IMR-90 (cell line): ENCODE measurements around the gene PPP1R37. TPM values are rescaled to one million over a fixed set of nuclear protein-coding genes. Genes with fewer than 3 reads are reported as not detected.

Experiments
- ATAC-seq: fragments of 200-7000 bp; cut with Tn5 transposase; 2 replicates; pipeline ENCODE4 v1.9.1; 2020; ENCODE audit warnings: low read depth, mild to moderate bottlenecking, moderate library complexity
- BruUV-seq: library from RNA; stranded (reverse); fragments of 400-500 nt; replicated peaks from 2 replicates; lab custom pipeline; 2021; lab: Mats Ljungman, UMichigan
- CTCF ChIA-PET: fragments of 300-600 bp; formaldehyde crosslinking; extraction: SDS; loops from one replicate; lab custom pipeline; 2021; ENCODE audit warnings: antibody characterized with exemption; lab: Yijun Ruan, JAX
- POLR2A ChIA-PET: fragments of 300-600 bp; sonication (Branson Sonifier 250); formaldehyde crosslinking; loops from one replicate; lab custom pipeline; 2022; ENCODE audit warnings: antibody characterized with exemption; ENCODE audit not compliant: unreplicated experiment; lab: Charles Lee
- DNase-seq: peaks from one replicate; pipeline ENCODE4 v3.0.0; 2013
- H2AFZ ChIP-seq: replicated peaks from 2 replicates; pipeline ENCODE3; 2013; ENCODE audit warnings: low read length, mild to moderate bottlenecking; ENCODE audit not compliant: poor library complexity
- H2AK5ac ChIP-seq: 2 replicates; pipeline ENCODE4 v1.6.1; 2013; ENCODE audit warnings: low read depth, low read length, inconsistent platforms
- H2AK9ac ChIP-seq: replicated peaks from 2 replicates; pipeline ENCODE3; 2013; ENCODE audit warnings: mild to moderate bottlenecking, low read depth, low read length, moderate library complexity; ENCODE audit not compliant: poor library complexity
- H2BK120ac ChIP-seq: 2 replicates; pipeline ENCODE4 v1.6.1; 2013; ENCODE audit warnings: low read depth, low read length, inconsistent platforms
- H2BK15ac ChIP-seq: 3 replicates; pipeline ENCODE4 v1.6.1; 2013; ENCODE audit warnings: low read depth, low read length, inconsistent platforms
- H2BK20ac ChIP-seq: 2 replicates; pipeline ENCODE4 v1.6.1; 2013; ENCODE audit warnings: low read depth, mild to moderate bottlenecking, inconsistent platforms, low read length, moderate library complexity
- H2BK5ac ChIP-seq: 2 replicates; pipeline ENCODE4 v1.6.1; 2013; ENCODE audit warnings: mild to moderate bottlenecking, low read depth, low read length, inconsistent platforms; ENCODE audit not compliant: poor library complexity, severe bottlenecking
- H3K14ac ChIP-seq: replicated peaks from 2 replicates; pipeline ENCODE4 v1.6.1; 2013; ENCODE audit warnings: low read depth, low read length, inconsistent platforms
- H3K18ac ChIP-seq: 2 replicates; pipeline ENCODE4 v1.6.1; 2013; ENCODE audit warnings: low read depth, low read length, control low read depth
- H3K23ac ChIP-seq: 2 replicates; pipeline ENCODE4 v1.6.1; 2013; ENCODE audit warnings: low read depth, low read length, inconsistent platforms
- H3K27ac ChIP-seq: 2 replicates; pipeline ENCODE4 v1.5.1; 2013; ENCODE audit warnings: mild to moderate bottlenecking, control low read depth, low read length; ENCODE audit not compliant: insufficient read depth
- H3K27me3 ChIP-seq: 2 replicates; pipeline ENCODE4 v1.6.1; 2013; ENCODE audit warnings: low read length; ENCODE audit not compliant: control insufficient read depth, insufficient read depth
- H3K36me3 ChIP-seq: 2 replicates; pipeline ENCODE4 v1.6.1; 2013; ENCODE audit warnings: low read length, mixed read lengths; ENCODE audit not compliant: control insufficient read depth, insufficient read depth
- H3K4ac ChIP-seq: 2 replicates; pipeline ENCODE4 v1.6.1; 2013; ENCODE audit warnings: low read depth, low read length, inconsistent platforms
- H3K4me1 ChIP-seq: 2 replicates; pipeline ENCODE4 v1.6.1; 2013; ENCODE audit warnings: low read length, mixed read lengths; ENCODE audit not compliant: control insufficient read depth, insufficient read depth
- H3K4me2 ChIP-seq: 2 replicates; pipeline ENCODE4 v1.6.1; 2013; ENCODE audit warnings: low read depth, mild to moderate bottlenecking, control low read depth, low read length, moderate library complexity
- H3K4me3 ChIP-seq: 2 replicates; pipeline ENCODE4 v1.5.1; 2013; ENCODE audit warnings: low read depth, mild to moderate bottlenecking, control low read depth, low read length, moderate library complexity; ENCODE audit not compliant: insufficient read depth
- H3K56ac ChIP-seq: 2 replicates; pipeline ENCODE4 v1.6.1; 2013; ENCODE audit warnings: low read length, inconsistent platforms; ENCODE audit not compliant: insufficient read depth; ENCODE audit errors: extremely low read depth
- H3K79me1 ChIP-seq, 2 experiments: 2 replicates each; pipeline ENCODE4 v1.6.1; 2013; ENCODE audit warnings: low read length in 2 of 2, inconsistent platforms in 1 of 2, low read depth in 1 of 2
- H3K9ac ChIP-seq: 2 replicates; pipeline ENCODE4 v1.6.1; 2013; ENCODE audit warnings: low read depth, low read length, control low read depth
- H3K9me1 ChIP-seq: 2 replicates; pipeline ENCODE4 v1.6.1; 2013; ENCODE audit warnings: low read length, inconsistent platforms; ENCODE audit not compliant: insufficient read depth
- H3K9me3 ChIP-seq: 2 replicates; pipeline ENCODE4 v1.6.1; 2013; ENCODE audit warnings: low read length; ENCODE audit not compliant: control insufficient read depth, insufficient read depth
- H4K20me1 ChIP-seq: 2 replicates; pipeline ENCODE4 v1.6.1; 2013; ENCODE audit warnings: low read length, inconsistent platforms; ENCODE audit not compliant: insufficient read depth
- H4K5ac ChIP-seq: 2 replicates; pipeline ENCODE4 v1.6.1; 2013; ENCODE audit warnings: mild to moderate bottlenecking, low read depth, low read length, control low read depth
- H4K8ac ChIP-seq, 2 experiments: 2 replicates each; pipeline ENCODE4 v1.6.1; 2013; ENCODE audit warnings: low read depth in 2 of 2, low read length in 2 of 2, control low read depth in 1 of 2, inconsistent platforms in 1 of 2
- H4K91ac ChIP-seq: 2 replicates; pipeline ENCODE4 v1.6.1; 2013; ENCODE audit warnings: low read depth, low read length, inconsistent platforms; ENCODE audit not compliant: insufficient read depth
- BHLHE40 ChIP-seq: fragments of 150-350 bp; IDR thresholded peaks from 2 replicates; pipeline ENCODE4 v1.6.1; 2016; ENCODE audit warnings: mild to moderate bottlenecking, low read depth, low read length
- CEBPB ChIP-seq: IDR thresholded peaks from 2 replicates; pipeline ENCODE4 v1.6.1; 2012; ENCODE audit warnings: low read depth, low read length, improper control_type of control experiment
- CHD1 ChIP-seq: IDR thresholded peaks from 2 replicates; pipeline ENCODE4 v1.6.1; 2012; ENCODE audit warnings: low read depth, low read length, improper control_type of control experiment
- MAFK ChIP-seq: IDR thresholded peaks from 2 replicates; pipeline ENCODE4 v1.6.1; 2012; ENCODE audit warnings: low read depth, low read length, improper control_type of control experiment
- MAZ ChIP-seq: IDR thresholded peaks from 2 replicates; pipeline ENCODE4 v1.6.1; 2012; ENCODE audit warnings: low read depth, mild to moderate bottlenecking, low read length, improper control_type of control experiment, moderate library complexity, borderline replicate concordance
- MXI1 ChIP-seq: IDR thresholded peaks from 2 replicates; pipeline ENCODE4 v1.6.1; 2012; ENCODE audit warnings: low read depth, mild to moderate bottlenecking, low read length, moderate library complexity, borderline replicate concordance
- NFE2L2 ChIP-seq: fragments of 150-350 bp; IDR thresholded peaks from 2 replicates; pipeline ENCODE4 v1.6.1; 2016; ENCODE audit warnings: low read depth, mild to moderate bottlenecking, low read length
- SMC3 ChIP-seq: fragments of 150-350 bp; IDR thresholded peaks from 2 replicates; pipeline ENCODE4 v1.6.1; 2016; ENCODE audit warnings: low read depth, mild to moderate bottlenecking, antibody characterized with exemption, low read length, moderate library complexity
- USF2 ChIP-seq: fragments of 150-350 bp; IDR thresholded peaks from 2 replicates; pipeline ENCODE4 v1.6.1; 2017; ENCODE audit warnings: mild to moderate bottlenecking, antibody characterized with exemption, low read length, low read depth
- WGBS, 2 experiments: methylation state at CpG; one replicate each; pipeline versions ENCODE4 v1.1.5 to v1.1.7; 2013; ENCODE audit warnings: missing lambda C conversion rate in 2 of 2; ENCODE audit not compliant: insufficient read length in 1 of 2; ENCODE audit errors: extremely low coverage in 2 of 2; 5-methylcytosine and 5-hydroxymethylcytosine counted together
- dilution Hi-C: fragments of 300-500 bp; cut with HindIII; formaldehyde crosslinking; loops from one replicate; pipeline ENCODE4 v1.14.3; 2018; ENCODE audit warnings: low sequenced_read_pairs; ENCODE audit not compliant: unreplicated experiment
- in situ Hi-C: fragments of 300-500 bp; cut with MboI; formaldehyde crosslinking; loops from 3 replicates; pipeline ENCODE4 v1.14.3; 2019; ENCODE audit warnings: low sequenced_read_pairs, inconsistent platforms, mixed read lengths
- intact Hi-C: fragments of 100-400 bp; cut with micrococcal nuclease; formaldehyde crosslinking; loops from 2 replicates; pipeline ENCODE4 v1.10.0; 2022
- polyA plus RNA-seq, 3 experiments: library from polyadenylated mRNA; depleted of rRNA; stranded (reverse); fragments of >200 nt; gene quantifications; 2 replicates each; pipeline ENCODE4 v1.2.3, GENCODE V29; 2012; ENCODE audit warnings: low replicate concordance in 1 of 3
- total RNA-seq: library from RNA; depleted of rRNA; stranded (reverse); fragments of >200 nt; gene quantifications from 2 replicates; pipeline ENCODE4 v1.2.3, GENCODE V29; 2012

The PPP1R37 gene
- total and polyA plus RNA-seq, 2 of the 4 experiments (the other 2 are of a cell fraction): 13.1 to 18.5 TPM

DNA sequence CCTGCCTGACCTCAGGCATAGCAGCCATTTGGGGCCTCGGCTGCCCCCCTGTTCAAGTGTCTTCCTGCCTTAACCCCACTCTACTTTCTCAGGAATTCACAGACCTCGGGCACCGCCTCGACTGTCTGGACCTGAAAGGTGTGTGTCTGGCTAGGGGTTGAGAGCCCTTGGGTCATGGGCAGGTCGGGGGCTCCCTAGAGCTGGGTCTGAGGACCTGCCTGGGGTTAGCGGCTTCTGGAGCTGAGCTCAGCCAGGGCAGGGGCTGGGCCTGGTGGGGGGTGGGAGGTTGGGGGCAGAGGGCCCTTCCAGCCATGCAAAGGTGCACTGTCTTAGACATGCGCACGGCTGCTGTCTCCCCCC, 47.1 kb downstream of the PPP1R37 start:
- no TSS peak for BruUV-seq
- ATAC-seq (no peak), DNase-seq (no peak)
- Histone ChIP-seq H3K36me3 (peaks cover 31% of the 10 kb centered on the region), H3K4me1 (0 out of 2 replicates have a peak, but pooled peaks cover 2% of the 10 kb centered on the region), H4K91ac (no peak overlapping the region), H3K4me2 (no peak overlapping the region), H3K56ac (no peak overlapping the region), H4K8ac (no peak overlapping the region), H2AK5ac (no peak overlapping the region), H3K9me3 (no peaks in the 10 kb centered on the region), H3K4ac (no peak overlapping the region), H3K79me1 (peaks cover 22 to 44% of the 10 kb centered on the region in 2 experiments; a peak in 3 of 4 replicates), H2BK15ac (no peak overlapping the region), H3K27ac (no peak overlapping the region), H2BK5ac (no peak overlapping the region), H4K5ac (no peak overlapping the region), H3K9me1 (peaks cover 4% of the 10 kb centered on the region; the same call in 1 of the 2 replicates), H3K14ac (no peak overlapping the region), H3K9ac (no peak overlapping the region), H3K18ac (no peak overlapping the region), H3K27me3 (no peaks in the 10 kb centered on the region), H2BK120ac (no peak overlapping the region), H3K23ac (no peak overlapping the region), H3K4me3 (no peak overlapping the region), H4K20me1 (peaks cover 28% of the 10 kb centered on the region), H2AK9ac (peak overlapping the region; percentile 55), H2BK20ac (no peak overlapping the region), H2AFZ (no peak overlapping the region)
- ChIA-PET POLR2A (no interaction called here), CTCF (interaction anchor here (1.0 kb wide), 1 partner anchor 10 kb away, joined by 6 read pairs; no protein-coding TSS in a partner anchor)
- WGBS, 2 experiments: no CpG with 5 or more reads among the region's 8 CpGs
- dilution Hi-C loops: no loop called here
- intact Hi-C loops: no loop called here
- in situ Hi-C loops: no loop called here
- TF ChIP-seq CHD1 (no peak), SMC3 (no peak), MAFK (no peak), NFE2L2 (no peak), MXI1 (no peak), CEBPB (no peak), MAZ (no peak), USF2 (no peak), BHLHE40 (no peak)
